ENCODE measurements around the gene GBA2.
A peak's percentile ranks its signal among the peaks of the same experiment; 100 is the strongest.

The GBA2 gene

GRCh38 chr9:35718721-35719511 is 30.1 kb downstream of the GBA2 start:
- DNase-seq (ENCODE audit: low spot score in 2 of 2) (no peak), ATAC-seq (peak; percentile 58)
- no peaks in the 10 kb centered on the region for H3K36me3 Mint-ChIP-seq
- peaks cover 25% of the 10 kb centered on the region for H3K4me1 Mint-ChIP-seq
- no peaks in the 10 kb centered on the region for H3K9me3 Mint-ChIP-seq
- peak overlapping the region; percentile 67 for H3K27ac Mint-ChIP-seq
- no peak overlapping the region for H3K4me3 Mint-ChIP-seq

- no peaks in the 10 kb centered on the region for H3K9me3 Mint-ChIP-seq
- ATAC-seq (no peak), DNase-seq (ENCODE audit: low spot score in 2 of 2) (no peak)
- peak overlapping the region; percentile 79 for H3K27ac Mint-ChIP-seq
- H3K4me3 Mint-ChIP-seq: no peak overlapping the region
- no peaks in the 10 kb centered on the region for H3K36me3 Mint-ChIP-seq
- H3K4me1 Mint-ChIP-seq: peaks cover 21% of the 10 kb centered on the region
These were observed 31.7 kb downstream of the GBA2 start for GRCh38 chr9:35717132-35717870.

- Mint-ChIP-seq H3K36me3 (no peaks in the 10 kb centered on the region), H3K4me3 (no peak overlapping the region), H3K9me3 (no peaks in the 10 kb centered on the region), H3K4me1 (peaks cover 19% of the 10 kb centered on the region), H3K27ac (peak overlapping the region; percentile 79)
- ATAC-seq (no peak), DNase-seq (ENCODE audit: low spot score in 2 of 2) (no peak)
These were observed 32.8 kb downstream of the GBA2 start for GRCh38 chr9:35716230-35716629.

- no peak overlapping the region for H3K4me3 Mint-ChIP-seq
- H3K27ac Mint-ChIP-seq: peak overlapping the region; percentile 81
- ATAC-seq: no peak
- no peak for DNase-seq (ENCODE audit: low spot score in 2 of 2)
- peaks cover 19% of the 10 kb centered on the region for H3K4me1 Mint-ChIP-seq
- no peaks in the 10 kb centered on the region for H3K9me3 Mint-ChIP-seq
- no peaks in the 10 kb centered on the region for H3K36me3 Mint-ChIP-seq
These were observed 34.3 kb downstream of the GBA2 start for GRCh38 chr9:35714579-35715252.

GRCh38 chr9:35714123-35714522 is 34.9 kb downstream of the GBA2 start:
- H3K9me3 Mint-ChIP-seq: no peaks in the 10 kb centered on the region
- H3K36me3 Mint-ChIP-seq: no peaks in the 10 kb centered on the region
- no peak overlapping the region for H3K4me3 Mint-ChIP-seq
- DNase-seq (ENCODE audit: low spot score in 2 of 2) (no peak), ATAC-seq (no peak)
- H3K27ac Mint-ChIP-seq: peak overlapping the region; percentile 81
- peaks cover 19% of the 10 kb centered on the region for H3K4me1 Mint-ChIP-seq

- Mint-ChIP-seq H3K4me1 (peaks cover 19% of the 10 kb centered on the region), H3K4me3 (no peak overlapping the region), H3K36me3 (no peaks in the 10 kb centered on the region), H3K9me3 (no peaks in the 10 kb centered on the region), H3K27ac (peak overlapping the region; percentile 81)
- no peak for DNase-seq (ENCODE audit: low spot score in 2 of 2)
- ATAC-seq: no peak
These were observed 35.5 kb downstream of the GBA2 start for GRCh38 chr9:35713578-35713977.

- no peak for DNase-seq (ENCODE audit: low spot score in 2 of 2)
- Mint-ChIP-seq H3K36me3 (no peaks in the 10 kb centered on the region), H3K9me3 (no peaks in the 10 kb centered on the region), H3K4me1 (peaks cover 19% of the 10 kb centered on the region), H3K4me3 (no peak overlapping the region), H3K27ac (peak overlapping the region; percentile 81)
- no peak for ATAC-seq
These were observed 36.1 kb downstream of the GBA2 start for GRCh38 chr9:35712762-35713400.

GRCh38 chr9:35711501-35712428 is 37.3 kb downstream of the GBA2 start:
- H3K4me3 Mint-ChIP-seq: no peak overlapping the region
- peaks cover 29% of the 10 kb centered on the region for H3K4me1 Mint-ChIP-seq
- ATAC-seq: peak; percentile 76
- H3K27ac Mint-ChIP-seq: peak overlapping the region; percentile 71
- DNase-seq (ENCODE audit: low spot score in 2 of 2): no peak
- H3K36me3 Mint-ChIP-seq: no peaks in the 10 kb centered on the region
- no peaks in the 10 kb centered on the region for H3K9me3 Mint-ChIP-seq

- no peak overlapping the region for H3K4me3 Mint-ChIP-seq
- ATAC-seq: no peak
- DNase-seq (ENCODE audit: low spot score in 2 of 2): no peak
- H3K9me3 Mint-ChIP-seq: no peaks in the 10 kb centered on the region
- H3K4me1 Mint-ChIP-seq: peaks cover 27% of the 10 kb centered on the region
- H3K36me3 Mint-ChIP-seq: no peaks in the 10 kb centered on the region
- peak overlapping the region; percentile 71 for H3K27ac Mint-ChIP-seq
These were observed 38.1 kb downstream of the GBA2 start for GRCh38 chr9:35710818-35711500.

GRCh38 chr9:35708146-35708545 is 40.9 kb downstream of the GBA2 start:
- Mint-ChIP-seq H3K4me1 (peaks cover 22% of the 10 kb centered on the region), H3K36me3 (no peaks in the 10 kb centered on the region), H3K27ac (no peak overlapping the region), H3K4me3 (no peak overlapping the region), H3K9me3 (no peaks in the 10 kb centered on the region)
- no peak for DNase-seq (ENCODE audit: low spot score in 2 of 2)
- no peak for ATAC-seq

GRCh38 chr9:35706951-35707350 is 42.1 kb downstream of the GBA2 start:
- Mint-ChIP-seq H3K4me3 (no peak overlapping the region), H3K27ac (peak overlapping the region; percentile 89), H3K4me1 (peaks cover 24% of the 10 kb centered on the region), H3K9me3 (no peaks in the 10 kb centered on the region), H3K36me3 (no peaks in the 10 kb centered on the region)
- ATAC-seq (no peak), DNase-seq (ENCODE audit: low spot score in 2 of 2) (no peak)

- DNase-seq (ENCODE audit: low spot score in 2 of 2) (no peak), ATAC-seq (no peak)
- Mint-ChIP-seq H3K4me1 (peaks cover 18% of the 10 kb centered on the region), H3K36me3 (no peaks in the 10 kb centered on the region), H3K4me3 (no peak overlapping the region), H3K9me3 (no peaks in the 10 kb centered on the region), H3K27ac (peak overlapping the region; percentile 89)
These were observed 43.1 kb downstream of the GBA2 start for GRCh38 chr9:35705836-35706430.

- H3K27ac Mint-ChIP-seq: peak overlapping the region; percentile 89
- no peak overlapping the region for H3K4me3 Mint-ChIP-seq
- no peaks in the 10 kb centered on the region for H3K9me3 Mint-ChIP-seq
- no peaks in the 10 kb centered on the region for H3K36me3 Mint-ChIP-seq
- ATAC-seq: no peak
- no peak for DNase-seq (ENCODE audit: low spot score in 2 of 2)
- peaks cover 18% of the 10 kb centered on the region for H3K4me1 Mint-ChIP-seq
These were observed 43.7 kb downstream of the GBA2 start for GRCh38 chr9:35705372-35705771.
